Activated T-helper 1 cell treated with anti-CD3 and anti-CD28 coated beads, Interleukin-12 subunit alpha, Interleukin-12 subunit beta, Interleukin-2, Interleukin-4 antibody, amounts not matched to agents 30 ng/mL and 10 ng/mL and 1 ng/mL, durations not matched to agents 14 hours and 24 hours and 36 hours (primary cell): Measurements from ENCODE around the gene SUCLG2. TPM values are rescaled to one million over a fixed set of nuclear protein-coding genes. Genes with fewer than 3 reads are reported as not detected.

Experiments
- DNase-seq: peaks from one replicate; pipeline ENCODE4 v3.0.0; 2021; ENCODE audit warnings: low spot score
- H3K27ac Mint-ChIP-seq: one replicate; pipeline ENCODE4 v1.8.0; 2021; ENCODE audit warnings: mild to moderate bottlenecking, mixed read lengths
- H3K27me3 Mint-ChIP-seq: one replicate; pipeline ENCODE4 v1.8.0; 2022; ENCODE audit warnings: mild to moderate bottlenecking, moderate library complexity, mixed read lengths; ENCODE audit not compliant: insufficient read depth
- H3K36me3 Mint-ChIP-seq: one replicate; pipeline ENCODE4 v1.8.0; 2021; ENCODE audit warnings: low read depth, mixed read lengths
- H3K4me1 Mint-ChIP-seq: one replicate; pipeline ENCODE4 v1.8.0; 2021; ENCODE audit warnings: low read depth, mixed read lengths
- H3K4me3 Mint-ChIP-seq: one replicate; pipeline ENCODE4 v1.8.0; 2021; ENCODE audit warnings: mild to moderate bottlenecking, moderate library complexity, mixed read lengths
- H3K9me3 Mint-ChIP-seq: one replicate; pipeline ENCODE4 v1.8.0; 2021; ENCODE audit warnings: mixed read lengths
- intact Hi-C: fragments of 100-400 bp; cut with micrococcal nuclease; formaldehyde crosslinking; loops from one replicate; pipeline ENCODE4 v1.15.1; 2024
- total RNA-seq: library from RNA; stranded (reverse); gene quantifications from 2 replicates; pipeline ENCODE4 v1.2.3, GENCODE V29; 2022

Gene SUCLG2
- total RNA-seq, 1 donor from 2014 or later = 30.3 TPM

- Mint-ChIP-seq H3K9me3 (no peaks in the 10 kb centered on the region), H3K4me1 (no peaks in the 10 kb centered on the region), H3K27me3 (no peaks in the 10 kb centered on the region), H3K27ac (no peak overlapping the region), H3K4me3 (no peak overlapping the region), H3K36me3 (peaks cover 14% of the 10 kb centered on the region)
- DNase-seq = no peak
- intact Hi-C loops = no loop called here
Observed at GRCh38 chr3:67507584-67507983, 146.8 kb downstream of the SUCLG2 start.

GRCh38 chr3:67500709-67501108, 153.7 kb downstream of the SUCLG2 start:
- Mint-ChIP-seq H3K4me3 (no peak overlapping the region), H3K9me3 (no peaks in the 10 kb centered on the region), H3K36me3 (peaks cover 12% of the 10 kb centered on the region), H3K27ac (no peak overlapping the region), H3K27me3 (no peaks in the 10 kb centered on the region), H3K4me1 (no peaks in the 10 kb centered on the region)
- no peak for DNase-seq
- intact Hi-C loops = no loop called here

DNA sequence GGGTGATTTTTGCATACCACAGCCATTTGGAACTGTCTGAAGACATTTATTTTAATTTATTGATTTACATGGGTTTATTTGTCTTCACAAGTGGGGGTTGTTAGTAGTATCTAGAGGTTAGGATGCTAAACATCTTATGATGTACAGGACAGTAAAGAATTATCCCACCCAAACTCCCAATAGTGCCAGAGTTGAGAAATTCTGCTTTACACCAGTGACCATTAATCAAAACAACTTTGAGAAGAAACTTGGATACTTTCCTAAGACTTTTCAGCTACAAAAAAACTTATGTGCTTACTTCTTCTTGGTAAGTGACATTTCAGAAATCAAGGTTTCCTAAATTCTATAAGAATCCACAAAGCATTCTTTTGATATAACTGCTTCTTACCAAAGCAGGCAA, 156.7 kb downstream of the SUCLG2 start:
- peaks cover 19% of the 10 kb centered on the region for H3K36me3 Mint-ChIP-seq
- no peak for DNase-seq
- intact Hi-C loops = no loop called here
- H3K9me3 Mint-ChIP-seq = no peaks in the 10 kb centered on the region
- no peak overlapping the region for H3K4me3 Mint-ChIP-seq
- H3K27ac Mint-ChIP-seq = no peak overlapping the region
- H3K4me1 Mint-ChIP-seq = no peaks in the 10 kb centered on the region
- no peaks in the 10 kb centered on the region for H3K27me3 Mint-ChIP-seq

GRCh38 chr3:67495751-67496150, 158.7 kb downstream of the SUCLG2 start:
- peaks cover 1% of the 10 kb centered on the region for H3K4me1 Mint-ChIP-seq
- no peak overlapping the region for H3K4me3 Mint-ChIP-seq
- no peaks in the 10 kb centered on the region for H3K27me3 Mint-ChIP-seq
- no peak overlapping the region for H3K27ac Mint-ChIP-seq
- no peak for DNase-seq
- intact Hi-C loops = no loop called here
- peaks cover 23% of the 10 kb centered on the region for H3K36me3 Mint-ChIP-seq
- no peaks in the 10 kb centered on the region for H3K9me3 Mint-ChIP-seq

- Mint-ChIP-seq H3K36me3 (peaks cover 25% of the 10 kb centered on the region), H3K4me3 (no peak overlapping the region), H3K9me3 (no peaks in the 10 kb centered on the region), H3K27ac (no peak overlapping the region), H3K4me1 (peaks cover 10% of the 10 kb centered on the region), H3K27me3 (no peaks in the 10 kb centered on the region)
- DNase-seq = no peak
- intact Hi-C loops = no loop called here
Observed at GRCh38 chr3:67493808-67494207, 160.6 kb downstream of the SUCLG2 start.

DNA sequence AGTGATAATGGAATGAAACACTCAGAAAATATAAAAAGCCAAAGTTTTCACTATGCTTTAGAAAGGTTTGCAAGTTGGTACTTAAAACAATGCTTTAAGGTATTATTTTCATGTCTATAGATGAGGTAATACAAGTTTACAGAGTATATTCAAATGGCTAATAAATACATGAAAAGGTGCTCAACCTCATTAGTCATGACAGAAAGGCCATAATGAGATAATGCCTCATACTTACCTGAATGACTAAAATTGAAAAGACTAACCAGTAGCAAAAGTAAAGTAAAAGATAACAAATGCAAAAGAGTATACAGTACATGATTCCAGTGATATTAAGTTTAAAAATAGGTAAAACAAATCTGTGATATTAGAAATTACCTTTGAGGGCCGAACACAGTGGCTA, 163.8 kb downstream of the SUCLG2 start:
- Mint-ChIP-seq H3K27me3 (no peaks in the 10 kb centered on the region), H3K4me1 (peaks cover 10% of the 10 kb centered on the region), H3K9me3 (no peaks in the 10 kb centered on the region), H3K27ac (no peak overlapping the region), H3K36me3 (peaks cover 19% of the 10 kb centered on the region), H3K4me3 (no peak overlapping the region)
- no peak for DNase-seq
- intact Hi-C loops = no loop called here

GRCh38 chr3:67489816-67490215, 164.6 kb downstream of the SUCLG2 start:
- intact Hi-C loops = no loop called here
- Mint-ChIP-seq H3K4me1 (peaks cover 10% of the 10 kb centered on the region), H3K27ac (no peak overlapping the region), H3K4me3 (no peak overlapping the region), H3K36me3 (peaks cover 11% of the 10 kb centered on the region), H3K27me3 (no peaks in the 10 kb centered on the region), H3K9me3 (no peaks in the 10 kb centered on the region)
- no peak for DNase-seq

DNA sequence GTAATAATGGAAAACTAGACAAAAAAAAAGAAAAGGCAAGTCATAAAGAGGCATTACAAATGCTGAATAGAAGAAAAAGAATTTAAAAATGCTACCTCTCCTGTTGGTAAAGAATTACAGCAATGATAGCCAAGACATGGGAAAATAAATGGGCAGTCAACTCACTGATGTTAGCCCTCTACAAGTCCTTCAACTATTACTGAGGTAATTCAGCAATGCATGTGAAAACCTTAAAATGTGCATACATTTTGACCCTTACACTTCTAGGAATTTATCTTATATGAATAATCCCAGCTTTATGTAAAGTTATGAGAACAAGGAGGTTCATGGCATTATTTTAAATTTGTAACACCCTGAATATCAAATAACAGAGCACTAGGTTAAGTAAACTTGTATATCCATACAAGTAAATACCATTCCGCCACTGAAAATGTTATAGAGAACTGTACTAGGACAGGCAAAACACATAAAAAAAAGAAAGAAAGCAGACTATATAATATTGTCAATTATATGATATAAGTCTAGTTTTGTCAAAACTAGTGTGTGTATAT, 166.8 kb downstream of the SUCLG2 start:
- no peak for DNase-seq
- peaks cover 17% of the 10 kb centered on the region for H3K36me3 Mint-ChIP-seq

DNA sequence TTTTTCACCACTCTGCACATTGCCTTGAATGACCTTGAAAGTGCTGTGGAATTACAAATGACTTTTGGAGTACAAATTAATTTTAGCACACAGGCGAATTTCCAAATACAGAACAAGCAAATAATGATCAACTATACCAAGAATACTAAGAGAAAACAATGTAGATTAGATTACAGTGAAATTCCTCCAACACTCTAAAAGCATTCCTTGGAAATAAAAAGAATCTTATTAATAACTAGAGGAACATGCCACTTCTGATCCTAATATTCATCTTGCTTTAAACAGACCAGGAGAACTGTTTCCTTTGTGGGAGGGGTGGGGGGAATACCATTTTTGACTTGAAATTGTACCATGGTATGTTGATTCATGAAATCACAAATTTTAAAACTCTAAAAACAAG, 167.5 kb downstream of the SUCLG2 start:
- peaks cover 15% of the 10 kb centered on the region for H3K36me3 Mint-ChIP-seq
- intact Hi-C loops = no loop called here
- no peaks in the 10 kb centered on the region for H3K9me3 Mint-ChIP-seq
- no peak for DNase-seq
- H3K4me1 Mint-ChIP-seq = peaks cover 17% of the 10 kb centered on the region
- no peaks in the 10 kb centered on the region for H3K27me3 Mint-ChIP-seq
- H3K4me3 Mint-ChIP-seq = no peak overlapping the region
- H3K27ac Mint-ChIP-seq = no peak overlapping the region

More for the DNA sequence above, 166.8 kb downstream of the SUCLG2 start:
- intact Hi-C loops = no loop called here
- H3K9me3 Mint-ChIP-seq = no peaks in the 10 kb centered on the region
- H3K27me3 Mint-ChIP-seq = no peaks in the 10 kb centered on the region
- H3K27ac Mint-ChIP-seq = no peak overlapping the region
- H3K4me3 Mint-ChIP-seq = no peak overlapping the region
- peaks cover 17% of the 10 kb centered on the region for H3K4me1 Mint-ChIP-seq

DNA sequence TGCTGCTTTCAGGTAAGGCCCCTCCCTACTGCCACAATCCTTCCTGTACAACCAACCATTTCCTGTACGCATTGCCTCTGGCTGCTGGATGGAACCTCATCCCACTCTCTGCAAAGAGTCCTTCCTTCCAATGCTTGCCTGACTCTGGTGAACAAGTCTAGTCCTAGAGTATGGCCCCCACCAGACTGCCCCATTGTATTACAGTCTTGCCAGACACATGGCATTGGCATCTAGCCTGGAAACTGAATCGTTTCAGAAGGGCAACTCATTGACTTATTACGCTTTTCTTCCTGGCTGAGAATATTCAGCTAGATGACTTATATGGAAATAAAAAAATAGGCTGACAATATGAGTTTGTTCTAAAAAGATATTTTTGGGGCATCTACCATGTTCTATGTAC, 170.3 kb downstream of the SUCLG2 start:
- Mint-ChIP-seq H3K36me3 (peaks cover 16% of the 10 kb centered on the region), H3K27me3 (no peaks in the 10 kb centered on the region), H3K9me3 (no peaks in the 10 kb centered on the region), H3K27ac (no peak overlapping the region), H3K4me1 (peaks cover 7% of the 10 kb centered on the region), H3K4me3 (no peak overlapping the region)
- DNase-seq = no peak
- intact Hi-C loops = no loop called here

DNA sequence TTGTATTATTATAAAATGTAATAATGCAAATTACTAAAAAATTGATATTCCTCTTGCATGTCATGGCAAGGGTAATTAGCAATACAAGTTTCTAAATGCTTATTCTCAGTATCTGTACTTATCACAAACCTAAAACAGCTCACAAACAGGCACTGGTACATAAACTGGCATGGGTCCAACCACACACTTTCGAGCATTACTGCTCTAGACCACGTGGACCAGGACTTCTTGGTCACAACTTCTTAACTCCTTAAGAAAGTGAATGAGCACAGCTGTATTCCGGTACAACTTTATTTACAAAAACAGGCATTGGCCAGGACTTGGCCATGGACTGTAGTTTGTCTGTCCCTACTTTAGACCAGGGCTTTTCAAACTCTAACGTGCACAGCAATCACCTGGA, 173.3 kb downstream of the SUCLG2 start:
- DNase-seq = no peak
- Mint-ChIP-seq H3K27me3 (no peaks in the 10 kb centered on the region), H3K36me3 (peaks cover 19% of the 10 kb centered on the region), H3K4me1 (peaks cover 7% of the 10 kb centered on the region), H3K9me3 (no peaks in the 10 kb centered on the region), H3K4me3 (no peak overlapping the region), H3K27ac (no peak overlapping the region)
- intact Hi-C loops = no loop called here

DNA sequence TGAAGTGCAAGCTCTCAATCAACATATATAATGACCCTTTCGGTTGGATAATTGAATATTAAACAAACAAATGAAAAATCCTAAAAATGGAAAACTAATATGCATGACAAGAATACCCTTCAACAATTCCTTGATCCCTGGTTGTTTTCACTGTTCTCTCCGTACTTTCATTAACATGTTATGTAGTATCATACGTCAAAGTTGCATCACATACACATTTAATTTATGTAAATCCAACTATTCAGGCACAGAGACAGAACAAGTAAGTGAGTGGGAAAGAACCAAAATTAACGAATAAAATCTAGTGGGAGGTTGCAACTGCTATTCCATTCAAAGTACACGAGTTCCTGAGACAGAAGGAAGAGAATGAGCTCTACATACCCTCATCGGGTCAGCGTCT, 176.0 kb downstream of the SUCLG2 start:
- Mint-ChIP-seq H3K27ac (no peak overlapping the region), H3K4me3 (no peak overlapping the region), H3K36me3 (peaks cover 20% of the 10 kb centered on the region), H3K4me1 (no peaks in the 10 kb centered on the region), H3K9me3 (no peaks in the 10 kb centered on the region), H3K27me3 (no peaks in the 10 kb centered on the region)
- no peak for DNase-seq
- intact Hi-C loops = no loop called here

GRCh38 chr3:67474311-67474710, 180.1 kb downstream of the SUCLG2 start:
- intact Hi-C loops = no loop called here
- no peaks in the 10 kb centered on the region for H3K27me3 Mint-ChIP-seq
- no peak overlapping the region for H3K4me3 Mint-ChIP-seq

DNA sequence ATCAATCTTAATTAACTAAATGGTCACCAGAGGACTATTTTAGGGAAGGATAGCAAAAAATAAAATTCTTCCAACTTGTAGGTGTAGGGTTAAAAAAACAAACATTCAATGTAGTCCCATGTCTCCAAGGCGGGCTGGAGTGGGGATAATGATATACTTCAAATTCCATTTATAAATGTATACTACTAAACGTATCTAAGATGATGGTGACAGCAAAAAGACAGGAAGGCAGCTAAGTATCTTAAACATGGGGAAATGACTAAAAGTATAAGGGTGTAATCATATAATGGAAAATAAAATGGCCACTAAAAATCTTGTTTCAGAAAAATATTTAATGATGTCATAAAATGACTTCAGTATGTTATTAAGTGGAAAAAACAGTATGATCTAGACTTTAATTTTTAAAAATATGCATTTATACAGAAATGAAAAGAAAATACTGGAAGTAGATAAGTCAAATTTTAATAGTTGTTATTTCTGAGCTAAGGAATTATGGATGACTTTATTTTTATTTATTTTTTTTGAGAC, 181.7 kb downstream of the SUCLG2 start:
- H3K4me1 Mint-ChIP-seq = no peaks in the 10 kb centered on the region
- intact Hi-C loops = no loop called here
- H3K4me3 Mint-ChIP-seq = no peak overlapping the region
- DNase-seq = no peak
- H3K9me3 Mint-ChIP-seq = no peaks in the 10 kb centered on the region
- H3K27ac Mint-ChIP-seq = no peak overlapping the region
- no peaks in the 10 kb centered on the region for H3K27me3 Mint-ChIP-seq
- peaks cover 15% of the 10 kb centered on the region for H3K36me3 Mint-ChIP-seq

More at GRCh38 chr3:67474311-67474710, 180.1 kb downstream of the SUCLG2 start:
- Mint-ChIP-seq H3K27ac (no peak overlapping the region), H3K36me3 (peaks cover 15% of the 10 kb centered on the region), H3K9me3 (no peaks in the 10 kb centered on the region), H3K4me1 (no peaks in the 10 kb centered on the region)
- no peak for DNase-seq
